Right atrium auricular region (tissue), 2 donors: ENCODE data around the gene IGSF9B. TPM values are rescaled to one million over a fixed set of nuclear protein-coding genes. Genes with fewer than 3 reads are reported as not detected.

Source experiments
- DNase-seq: peaks from one replicate; pipeline ENCODE4 v3.0.0-alpha.2; 2019; ENCODE audit warnings: low spot score
- H3K27ac ChIP-seq, 2 donors: fragments of 200-600 bp; sonication (generic); 1 replicate in 1 of 2; 2 replicates in 1 of 2; pipeline ENCODE4 v1.5.1; 2016 to 2019
- H3K27me3 ChIP-seq, 2 donors: fragments of 200-600 bp; sonication (generic); one replicate each; pipeline versions ENCODE4 v1.5.1 to v1.6.0; 2017 to 2019
- H3K36me3 ChIP-seq: fragments of 200-600 bp; sonication (generic); one replicate; pipeline ENCODE4 v1.5.1; 2016
- H3K4me1 ChIP-seq, 2 donors: fragments of 200-600 bp; sonication (generic); one replicate each; pipeline versions ENCODE4 v1.5.1 to v1.6.0; 2017 to 2019
- H3K4me3 ChIP-seq, 2 donors: fragments of 200-600 bp; sonication (generic); 1 replicate in 1 of 2; 2 replicates in 1 of 2; pipeline ENCODE4 v1.5.1; 2017 to 2019; ENCODE audit warnings: mild to moderate bottlenecking in 1 of 2, moderate library complexity in 1 of 2
- H3K9me3 ChIP-seq, 2 donors: fragments of 200-600 bp; sonication (generic); one replicate each; pipeline ENCODE4 v1.5.1; 2019
- CTCF ChIP-seq, 2 donors: fragments of 200-600 bp; sonication (generic); IDR thresholded peaks; one replicate each; pipeline ENCODE4 v1.5.1; 2019; ENCODE audit warnings: antibody characterized with exemption in 2 of 2
- total RNA-seq, 2 donors: library from RNA; depleted of rRNA; stranded (reverse); fragments of >200 nt; gene quantifications; one replicate each; pipeline ENCODE4 v1.1.0, GENCODE V29; 2016

The IGSF9B gene
- total RNA-seq, 2 donors from 2014 or later = 17.2 to 32.1 TPM

- H3K4me3 ChIP-seq = peak overlapping the region; percentile 6 to 30
- TF ChIP-seq CTCF (IDR thresholded peaks at IDR 0.05) = peak; percentile 47 to 79
- H3K4me1 ChIP-seq = peaks cover 0 to 10% of the 10 kb centered on the region in 2 donors
- no peaks in the 10 kb centered on the region for H3K9me3 ChIP-seq
- H3K36me3 ChIP-seq = no peaks in the 10 kb centered on the region
- no peak overlapping the region for H3K27ac ChIP-seq
- DNase-seq = no peak
- no peaks in the 10 kb centered on the region for H3K27me3 ChIP-seq
Measured at GRCh38 chr11:133966921-133967598, 10.3 kb upstream of the IGSF9B start.

- H3K36me3 ChIP-seq = no peaks in the 10 kb centered on the region
- DNase-seq = no peak
- no peaks in the 10 kb centered on the region for H3K9me3 ChIP-seq
- no peak for TF ChIP-seq CTCF (IDR thresholded peaks at IDR 0.05)
- no peak overlapping the region for H3K27ac ChIP-seq
- no peak overlapping the region for H3K4me3 ChIP-seq
- no peaks in the 10 kb centered on the region for H3K27me3 ChIP-seq
- peaks cover 0 to 10% of the 10 kb centered on the region in 2 donors for H3K4me1 ChIP-seq
Measured at GRCh38 chr11:133966172-133966651, 9.4 kb upstream of the IGSF9B start.

- peaks cover 0 to 10% of the 10 kb centered on the region in 2 donors for H3K4me1 ChIP-seq
- no peak for TF ChIP-seq CTCF (IDR thresholded peaks at IDR 0.05)
- no peaks in the 10 kb centered on the region for H3K27me3 ChIP-seq
- H3K4me3 ChIP-seq = no peak overlapping the region
- H3K9me3 ChIP-seq = no peaks in the 10 kb centered on the region
- no peak for DNase-seq
- no peak overlapping the region for H3K27ac ChIP-seq
- H3K36me3 ChIP-seq = no peaks in the 10 kb centered on the region
Measured at GRCh38 chr11:133965031-133965601, 8.3 kb upstream of the IGSF9B start.

- H3K9me3 ChIP-seq = no peaks in the 10 kb centered on the region
- no peak for TF ChIP-seq CTCF (IDR thresholded peaks at IDR 0.05)
- no peak overlapping the region for H3K4me3 ChIP-seq
- no peak overlapping the region for H3K27ac ChIP-seq
- H3K27me3 ChIP-seq = no peaks in the 10 kb centered on the region
- peaks cover 0 to 10% of the 10 kb centered on the region in 2 donors for H3K4me1 ChIP-seq
- no peak for DNase-seq
- H3K36me3 ChIP-seq = no peaks in the 10 kb centered on the region
Measured at GRCh38 chr11:133964356-133964755, 7.6 kb upstream of the IGSF9B start.

- no peak for DNase-seq
Measured at GRCh38 chr11:133961890-133962289, 5.1 kb upstream of the IGSF9B start.

More at GRCh38 chr11:133961890-133962289, 5.1 kb upstream of the IGSF9B start:
- Histone ChIP-seq H3K27ac (no peak overlapping the region), H3K9me3 (no peaks in the 10 kb centered on the region), H3K4me1 (peaks cover 0 to 13% of the 10 kb centered on the region in 2 donors), H3K36me3 (no peaks in the 10 kb centered on the region), H3K4me3 (no peak overlapping the region), H3K27me3 (no peaks in the 10 kb centered on the region)
- TF ChIP-seq CTCF (IDR thresholded peaks at IDR 0.05) = no peak
